ENCODE measurements around the gene MCRIP2. TPM values are rescaled to one million over a fixed set of nuclear protein-coding genes. Genes with fewer than 3 reads are reported as not detected.

Gene MCRIP2
- total and polyA plus RNA-seq, 12 donors, result 68.8 to 474 (median 95.2) TPM

DNA sequence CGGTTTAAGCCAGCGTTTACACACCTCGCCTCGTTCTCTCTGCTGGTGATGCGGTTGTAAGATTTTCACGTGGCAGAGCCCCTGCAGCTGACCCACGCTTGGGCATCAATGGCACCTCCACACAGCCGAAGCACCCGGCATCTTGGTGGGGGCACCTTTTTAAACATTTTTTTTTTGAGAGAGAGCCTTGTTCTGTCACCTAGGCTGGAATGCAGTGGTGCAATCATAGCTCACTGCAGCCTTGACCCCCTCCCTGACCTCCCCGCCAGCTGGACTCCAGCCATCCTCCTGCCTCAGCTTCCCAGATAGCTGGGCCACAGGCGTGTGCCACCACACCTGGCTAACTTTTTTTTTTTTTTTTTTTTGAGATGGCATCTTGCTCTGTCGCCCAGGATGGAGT, 12.4 kb downstream of the MCRIP2 start:
- Histone ChIP-seq H3K27ac (no peak overlapping the region), H3K36me3 (peaks cover 0 to 57% (median 0%) of the 10 kb centered on the region in 9 donors), H3K9me3 (no peaks in the 10 kb centered on the region), H3K27me3 (no peaks in the 10 kb centered on the region), H3K4me1 (peaks cover 5 to 11% (median 9%) of the 10 kb centered on the region in 9 donors), H3K4me3 (no peak overlapping the region)
- TF ChIP-seq, protein P1, sequence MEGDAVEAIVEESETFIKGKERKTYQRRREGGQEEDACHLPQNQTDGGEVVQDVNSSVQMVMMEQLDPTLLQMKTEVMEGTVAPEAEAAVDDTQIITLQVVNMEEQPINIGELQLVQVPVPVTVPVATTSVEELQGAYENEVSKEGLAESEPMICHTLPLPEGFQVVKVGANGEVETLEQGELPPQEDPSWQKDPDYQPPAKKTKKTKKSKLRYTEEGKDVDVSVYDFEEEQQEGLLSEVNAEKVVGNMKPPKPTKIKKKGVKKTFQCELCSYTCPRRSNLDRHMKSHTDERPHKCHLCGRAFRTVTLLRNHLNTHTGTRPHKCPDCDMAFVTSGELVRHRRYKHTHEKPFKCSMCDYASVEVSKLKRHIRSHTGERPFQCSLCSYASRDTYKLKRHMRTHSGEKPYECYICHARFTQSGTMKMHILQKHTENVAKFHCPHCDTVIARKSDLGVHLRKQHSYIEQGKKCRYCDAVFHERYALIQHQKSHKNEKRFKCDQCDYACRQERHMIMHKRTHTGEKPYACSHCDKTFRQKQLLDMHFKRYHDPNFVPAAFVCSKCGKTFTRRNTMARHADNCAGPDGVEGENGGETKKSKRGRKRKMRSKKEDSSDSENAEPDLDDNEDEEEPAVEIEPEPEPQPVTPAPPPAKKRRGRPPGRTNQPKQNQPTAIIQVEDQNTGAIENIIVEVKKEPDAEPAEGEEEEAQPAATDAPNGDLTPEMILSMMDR (IDR thresholded peaks at IDR 0.05), result no peak
- DNase-seq, result no peak
- no peak for ATAC-seq
- intact Hi-C loops (cut with DNase I), result loop anchor here in 1 of 10 donors (10.0 kb wide), 1 partner anchor 69 kb away; no protein-coding TSS in a partner anchor
- 91 to 97% methylated on average over 12 of the region's 12 CpGs for WGBS, 2 donors

DNA sequence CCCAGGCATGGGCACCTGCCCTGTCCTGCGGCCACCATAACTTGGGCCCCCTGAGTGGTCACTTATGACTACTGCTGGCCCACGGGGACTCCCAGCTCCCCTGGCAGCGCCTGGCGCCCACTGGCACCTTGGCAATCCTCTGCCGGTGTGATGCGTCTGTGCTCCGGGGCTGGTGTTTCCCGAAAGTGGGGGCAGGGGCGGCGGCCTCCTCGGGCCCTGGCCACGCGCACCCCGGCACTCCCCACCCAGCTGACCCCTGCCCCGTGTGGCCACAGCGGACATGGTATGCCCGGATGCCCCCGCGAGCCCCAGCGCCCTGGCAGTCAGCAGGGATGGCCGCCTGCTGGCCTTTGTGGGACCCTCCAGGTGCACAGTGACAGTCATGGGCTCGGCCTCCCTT, 15.9 kb downstream of the MCRIP2 start:
- H3K36me3 ChIP-seq, result peaks cover 0 to 51% (median 0%) of the 10 kb centered on the region in 9 donors
- ATAC-seq, result no peak

DNA sequence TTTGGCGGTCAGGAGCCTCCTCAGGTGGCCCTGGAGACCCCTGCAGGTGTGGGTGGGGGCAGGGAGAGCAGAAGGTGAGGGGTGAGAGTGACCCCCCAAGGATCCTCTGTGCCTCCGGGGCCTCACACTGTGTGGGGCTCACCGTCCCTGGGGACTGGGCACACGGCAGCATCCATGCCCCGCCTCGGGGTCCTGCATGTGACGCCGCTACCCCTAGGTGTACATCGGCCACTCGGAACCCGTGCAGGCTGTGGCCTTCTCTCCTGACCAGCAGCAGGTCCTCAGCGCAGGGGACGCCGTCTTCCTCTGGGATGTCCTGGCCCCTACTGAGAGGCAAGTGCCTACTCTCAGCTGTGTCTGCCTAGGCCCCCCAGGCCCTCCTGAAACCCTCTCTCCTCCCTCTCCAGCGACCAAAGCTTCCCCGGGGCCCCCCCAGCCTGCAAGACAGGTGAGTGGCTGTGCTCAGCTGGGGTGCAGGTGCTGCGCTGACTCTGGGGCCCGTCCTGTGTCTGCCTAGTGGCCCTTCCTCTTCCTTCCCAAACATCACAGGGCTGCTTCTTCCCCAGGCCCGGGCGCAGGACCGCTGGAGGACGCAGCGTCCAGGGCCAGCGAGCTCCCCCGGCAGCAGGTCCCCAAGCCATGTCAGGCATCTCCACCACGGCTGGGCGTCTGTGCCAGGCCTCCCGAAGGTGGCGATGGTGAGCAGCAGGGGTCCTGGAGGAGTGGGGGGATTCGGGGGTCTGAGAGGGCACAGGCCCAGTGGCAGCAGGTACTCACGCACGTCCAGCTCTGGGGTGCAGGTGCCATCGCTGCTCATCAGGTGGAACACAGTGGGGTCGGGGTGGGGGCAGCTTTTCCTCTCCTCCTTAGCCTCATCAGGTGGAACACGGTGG, 17.3 kb downstream of the MCRIP2 start:
- Histone ChIP-seq H3K4me3 (no peak overlapping the region), H3K27me3 (no peaks in the 10 kb centered on the region), H3K9me3 (no peaks in the 10 kb centered on the region), H3K27ac (no peak overlapping the region), H3K4me1 (peaks cover 0 to 16% (median 12%) of the 10 kb centered on the region in 9 donors), H3K36me3 (peaks cover 0 to 45% (median 0%) of the 10 kb centered on the region in 9 donors)
- 93% methylated on average over 35 of the region's 35 CpGs for WGBS, 2 donors
- DNase-seq, result no peak
- intact Hi-C loops (cut with DNase I), result loop anchor here in 2 of 10 donors (5.0 to 10.0 kb wide), 2 partner anchors 74 to 82 kb away; no protein-coding TSS in a partner anchor
- no peak for ATAC-seq
- TF ChIP-seq, protein P1 (IDR thresholded peaks at IDR 0.05), result no peak

More for the DNA sequence above, 15.9 kb downstream of the MCRIP2 start:
- WGBS, 2 donors, result 92 to 94% methylated on average over 22 of the region's 22 CpGs
- intact Hi-C loops (cut with DNase I), result loop anchor here in 2 of 10 donors (5.0 to 10.0 kb wide), 2 partner anchors 73 to 80 kb away; no protein-coding TSS in a partner anchor
- no peak overlapping the region for H3K27ac ChIP-seq
- H3K4me1 ChIP-seq, result peaks cover 0 to 16% (median 12%) of the 10 kb centered on the region in 9 donors
- no peak for DNase-seq
- no peak overlapping the region for H3K4me3 ChIP-seq
- TF ChIP-seq, protein P1 (IDR thresholded peaks at IDR 0.05), result no peak
- no peaks in the 10 kb centered on the region for H3K9me3 ChIP-seq
- no peaks in the 10 kb centered on the region for H3K27me3 ChIP-seq

DNA sequence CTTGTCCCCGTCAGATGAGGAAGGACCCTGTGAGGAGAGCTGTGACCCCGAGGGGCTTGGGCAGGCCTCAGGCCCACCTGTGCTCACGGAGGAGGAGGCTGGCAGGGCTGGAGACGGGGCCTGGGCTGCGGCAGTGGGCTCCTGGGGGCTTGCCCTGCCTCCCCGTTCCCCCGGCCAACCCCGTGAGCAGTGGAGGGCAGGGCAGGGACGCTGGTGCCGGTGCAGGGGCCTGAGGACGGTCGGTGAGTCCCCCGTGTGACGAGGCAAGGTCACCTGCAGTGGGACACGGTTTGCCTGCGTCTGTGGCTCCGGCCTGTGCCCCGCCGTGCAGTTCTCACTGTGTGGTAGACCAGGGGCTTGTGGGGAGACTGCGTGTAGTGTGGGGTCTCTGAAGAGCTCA, 18.0 kb downstream of the MCRIP2 start:
- WGBS, 2 donors, result 89 to 90% methylated on average over 19 to 20 of the region's 20 CpGs
- no peaks in the 10 kb centered on the region for H3K27me3 ChIP-seq
- peak in 2 of 8 donors; percentile 0 to 2 for ATAC-seq
- peaks cover 0 to 44% (median 0%) of the 10 kb centered on the region in 9 donors for H3K36me3 ChIP-seq
- H3K4me3 ChIP-seq, result no peak overlapping the region
- H3K27ac ChIP-seq, result no peak overlapping the region
- intact Hi-C loops (cut with DNase I), result loop anchor here in 9 of 10 donors (5.0 to 10.0 kb wide), 4 partner anchors 72 to 82 kb away; no protein-coding TSS in a partner anchor
- H3K9me3 ChIP-seq, result no peaks in the 10 kb centered on the region
- TF ChIP-seq, protein P1 (IDR thresholded peaks at IDR 0.05), result no peak
- peaks cover 0 to 16% (median 12%) of the 10 kb centered on the region in 9 donors for H3K4me1 ChIP-seq
- DNase-seq, result no peak

Data from heart right ventricle (tissue), 16 donors.